ENCODE data around the gene SPIRE1.

DNA sequence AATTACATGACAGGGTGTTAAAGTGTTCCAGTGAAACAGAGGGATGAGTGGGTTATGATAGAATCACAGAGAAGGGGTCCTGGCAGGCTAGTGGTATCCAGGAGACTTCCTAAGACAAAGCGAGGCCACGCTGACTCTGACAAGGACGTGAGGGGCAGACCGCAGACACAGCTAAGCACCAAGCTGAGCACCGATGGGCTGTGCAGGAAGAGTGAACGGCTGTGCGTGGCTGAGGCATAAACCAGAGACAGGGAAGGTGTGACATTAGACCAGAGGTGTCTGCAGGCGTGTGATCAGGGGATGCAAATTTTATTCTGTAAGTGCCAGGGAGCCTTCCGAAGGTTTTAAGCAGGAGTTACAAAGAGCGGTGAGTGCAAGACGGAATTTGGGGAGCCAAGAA is 180.3 kb downstream of the SPIRE1 start:
- TF ChIP-seq, protein P1, sequence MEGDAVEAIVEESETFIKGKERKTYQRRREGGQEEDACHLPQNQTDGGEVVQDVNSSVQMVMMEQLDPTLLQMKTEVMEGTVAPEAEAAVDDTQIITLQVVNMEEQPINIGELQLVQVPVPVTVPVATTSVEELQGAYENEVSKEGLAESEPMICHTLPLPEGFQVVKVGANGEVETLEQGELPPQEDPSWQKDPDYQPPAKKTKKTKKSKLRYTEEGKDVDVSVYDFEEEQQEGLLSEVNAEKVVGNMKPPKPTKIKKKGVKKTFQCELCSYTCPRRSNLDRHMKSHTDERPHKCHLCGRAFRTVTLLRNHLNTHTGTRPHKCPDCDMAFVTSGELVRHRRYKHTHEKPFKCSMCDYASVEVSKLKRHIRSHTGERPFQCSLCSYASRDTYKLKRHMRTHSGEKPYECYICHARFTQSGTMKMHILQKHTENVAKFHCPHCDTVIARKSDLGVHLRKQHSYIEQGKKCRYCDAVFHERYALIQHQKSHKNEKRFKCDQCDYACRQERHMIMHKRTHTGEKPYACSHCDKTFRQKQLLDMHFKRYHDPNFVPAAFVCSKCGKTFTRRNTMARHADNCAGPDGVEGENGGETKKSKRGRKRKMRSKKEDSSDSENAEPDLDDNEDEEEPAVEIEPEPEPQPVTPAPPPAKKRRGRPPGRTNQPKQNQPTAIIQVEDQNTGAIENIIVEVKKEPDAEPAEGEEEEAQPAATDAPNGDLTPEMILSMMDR (IDR thresholded peaks at IDR 0.05; ENCODE audit: low read depth, low read length) = no peak
- TF ChIP-seq MYC (IDR thresholded peaks at IDR 0.05; ENCODE audit: low read depth, low read length) (no peak), POLR2A (IDR thresholded peaks at IDR 0.05; ENCODE audit: extremely low read depth, insufficient read length) (no peak)

Measured in NB4 (cell line).